ENCODE results near the gene PRR13. TPM values are rescaled to one million over a fixed set of nuclear protein-coding genes. Genes with fewer than 3 reads are reported as not detected.
A peak's percentile ranks its signal among the peaks of the same experiment; 100 is the strongest.

PRR13 gene
- polyA plus RNA-seq, 1 of the 3 experiments (the other 2 are of a cell fraction): 58.5 TPM

- H3K79me2 ChIP-seq (ENCODE audit: insufficient read depth): peaks cover 27% of the 10 kb centered on the region; the same call in 1 of the 2 replicates
- no peak overlapping the region for H2AFZ ChIP-seq (ENCODE audit: low read depth)
- no peak overlapping the region for H3K4me2 ChIP-seq
- POLR2A ChIA-PET: interaction anchor here (0.8 to 4.4 kb wide), 4 partner anchors 9 to 29 kb away, joined by 3 to 28 read pairs (median 14); partner anchors contain the start of gene TARBP2
- H3K9me3 ChIP-seq: no peaks in the 10 kb centered on the region
- peaks cover 0 to 5% of the 10 kb centered on the region in 2 experiments; a peak in 2 of 4 replicates for H3K4me1 ChIP-seq (ENCODE audit: control insufficient read depth in 1 of 2, insufficient read depth in 2 of 2, low read depth in 1 of 2, low read length in 1 of 2)
- 85% methylated on average over 5 of the region's 9 CpGs for WGBS (ENCODE audit: low lambda C conversion rate)
- peak overlapping the region in 1 of 2 experiments; percentile 25; a peak in 1 of 4 replicates for H3K27ac ChIP-seq (ENCODE audit: low read depth in 2 of 2, low read length in 1 of 2)
- H3K9me2 ChIP-seq: no peaks in the 10 kb centered on the region
- no peak for DNase-seq
- no peak overlapping the region for H3K9ac ChIP-seq
- H4K20me1 ChIP-seq (ENCODE audit: insufficient read depth): peaks cover 51% of the 10 kb centered on the region
- CTCF ChIA-PET: interaction anchor here (1.0 to 3.2 kb wide), 6 partner anchors 8 to 162 kb away, joined by 3 to 25 read pairs (median 6); partner anchors contain the start of genes AAAS and MAP3K12
- TF ChIP-seq SIN3A (IDR thresholded peaks at IDR 0.05; ENCODE audit: borderline replicate concordance, low read depth, low read length) (no peak), ZBTB33 (IDR thresholded peaks at IDR 0.05; ENCODE audit: borderline replicate concordance, low read depth) (0 out of 2 replicates have a peak, but pooled peaks have one; percentile 21), POLR2AphosphoS5 (IDR thresholded peaks at IDR 0.05; ENCODE audit: low read depth, low read length) (peak; percentile 68)
- H3K4me3 ChIP-seq (ENCODE audit: low read depth in 2 of 2, low read length in 1 of 2): no peak overlapping the region
- H3F3A ChIP-seq (replicated peaks; ENCODE audit: insufficient read depth): peaks cover 60% of the 10 kb centered on the region
- H3K27me3 ChIP-seq (ENCODE audit: insufficient read depth): no peaks in the 10 kb centered on the region
- H3K36me3 ChIP-seq (replicated peaks in 1 of 2; ENCODE audit: control insufficient read depth in 1 of 2, insufficient read depth in 2 of 2, low read length in 1 of 2): peaks cover 72% of the 10 kb centered on the region in 2 experiments
Measured at GRCh38 chr12:53483225-53483978, 41.9 kb downstream of the PRR13 start.

- no peaks in the 10 kb centered on the region for H3K9me3 ChIP-seq
- TF ChIP-seq IRF3 (IDR thresholded peaks at IDR 0.05; ENCODE audit: low read depth, low read length) (no peak), CHD2 (IDR thresholded peaks at IDR 0.05; ENCODE audit: low read length, partially characterized antibody) (no peak), PBX3 (IDR thresholded peaks at IDR 0.05) (no peak), GABPA (IDR thresholded peaks at IDR 0.05; ENCODE audit: low read depth) (no peak), EZH2phosphoT487 (IDR thresholded peaks at IDR 0.05; ENCODE audit: borderline replicate concordance, low read depth) (no peak), MAX (IDR thresholded peaks at IDR 0.05; ENCODE audit: low read depth) (no peak), USF2 (IDR thresholded peaks at IDR 0.05; ENCODE audit: borderline replicate concordance, low read depth, low read length) (no peak), JUND (IDR thresholded peaks at IDR 0.05) (no peak), MXI1 (IDR thresholded peaks at IDR 0.05; ENCODE audit: low read depth, low read length) (no peak), USF1 (IDR thresholded peaks at IDR 0.05; ENCODE audit: borderline replicate concordance, low read depth) (no peak), YY1 (IDR thresholded peaks at IDR 0.05; ENCODE audit: low read depth) (no peak), RXRA (IDR thresholded peaks at IDR 0.05; ENCODE audit: borderline replicate concordance, low read depth) (no peak)
- H4K20me1 ChIP-seq (ENCODE audit: insufficient read depth): peaks cover 45% of the 10 kb centered on the region
- H3K36me3 ChIP-seq (replicated peaks in 1 of 2; ENCODE audit: control insufficient read depth in 1 of 2, insufficient read depth in 2 of 2, low read length in 1 of 2): peaks cover 66 to 67% of the 10 kb centered on the region in 2 experiments
- ChIA-PET POLR2A (interaction anchor here (4.4 kb wide), 1 partner anchor 8 kb away, joined by 28 read pairs; no protein-coding TSS in a partner anchor), CTCF (interaction anchor here (1.1 to 3.2 kb wide), 3 partner anchors 8 to 162 kb away, joined by 3 to 25 read pairs (median 14); partner anchors contain the start of gene AAAS)
- no peaks in the 10 kb centered on the region for H3K9me2 ChIP-seq
- peaks cover 59% of the 10 kb centered on the region for H3F3A ChIP-seq (replicated peaks; ENCODE audit: insufficient read depth)
- H2AFZ ChIP-seq (ENCODE audit: low read depth): no peak overlapping the region
- H3K79me2 ChIP-seq (ENCODE audit: insufficient read depth): peaks cover 26% of the 10 kb centered on the region; the same call in 1 of the 2 replicates
- DNase-seq: no peak
- H3K4me3 ChIP-seq (ENCODE audit: low read depth in 2 of 2, low read length in 1 of 2): no peak overlapping the region
- WGBS (ENCODE audit: low lambda C conversion rate): 96% methylated on average over 4 of the region's 4 CpGs
- no peaks in the 10 kb centered on the region for H3K27me3 ChIP-seq (ENCODE audit: insufficient read depth)
- H3K9ac ChIP-seq: no peak overlapping the region
- H3K27ac ChIP-seq (ENCODE audit: low read depth in 2 of 2, low read length in 1 of 2): no peak overlapping the region
- H3K4me2 ChIP-seq: no peak overlapping the region
- H3K4me1 ChIP-seq (ENCODE audit: control insufficient read depth in 1 of 2, insufficient read depth in 2 of 2, low read depth in 1 of 2, low read length in 1 of 2): peaks cover 0 to 5% of the 10 kb centered on the region in 2 experiments; a peak in 2 of 4 replicates
Measured at GRCh38 chr12:53483979-53484377, 42.4 kb downstream of the PRR13 start.
